ENCODE results near the gene NRN1L. TPM values are rescaled to one million over a fixed set of nuclear protein-coding genes. Genes with fewer than 3 reads are reported as not detected.

NRN1L gene
- total RNA-seq, 1 experiment from 2014 or later: not detected

DNA sequence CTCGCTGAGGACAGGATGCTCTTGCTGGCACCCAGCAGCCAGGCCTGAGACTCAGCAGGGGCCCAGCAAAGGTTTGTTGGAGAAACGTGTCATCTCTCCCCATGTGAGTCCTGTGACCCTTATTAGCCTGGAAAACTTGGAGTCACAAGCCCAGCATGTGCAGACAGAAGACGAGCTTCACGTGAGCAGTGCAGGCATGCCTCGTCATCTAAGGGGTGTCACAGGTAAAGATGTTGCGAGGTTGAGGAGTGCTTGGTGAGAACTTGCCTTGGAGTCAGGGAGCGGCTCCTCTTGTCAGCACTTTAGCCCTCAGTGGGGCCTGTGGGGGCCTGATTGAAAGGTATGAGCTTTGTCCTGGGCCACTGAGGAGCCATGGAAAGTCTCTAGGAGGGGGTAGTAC lies 49.1 kb downstream of the NRN1L start:
- Histone ChIP-seq H4K20me1 (ENCODE audit: low read length) (no peaks in the 10 kb centered on the region), H3K9ac (ENCODE audit: low read length) (no peak overlapping the region), H3K4me2 (ENCODE audit: low read length) (peak overlapping the region; percentile 84; the same call in 1 of the 2 replicates), H3K4me3 (ENCODE audit: low read length) (peak overlapping the region; percentile 88; the same call in 1 of the 2 replicates), H3K9me3 (ENCODE audit: low read length) (no peaks in the 10 kb centered on the region), H2AFZ (ENCODE audit: low read length) (no peak overlapping the region), H3K4me1 (ENCODE audit: insufficient read depth, low read length) (peaks cover 14% of the 10 kb centered on the region; the same call in 1 of the 2 replicates), H3K9me2 (replicated peaks; ENCODE audit: low read length) (no peaks in the 10 kb centered on the region), H3K79me2 (ENCODE audit: low read length) (peaks cover 31% of the 10 kb centered on the region), H3F3A (ENCODE audit: low read length, unreplicated experiment) (no peaks in the 10 kb centered on the region), H3K36me3 (ENCODE audit: low read depth, low read length) (no peaks in the 10 kb centered on the region), H3K27ac (ENCODE audit: low read length) (no peak overlapping the region), H3K27me3 (ENCODE audit: low read length) (no peaks in the 10 kb centered on the region)
- intact Hi-C loops (cut with micrococcal nuclease): no loop called here
- TF ChIP-seq CTCF (conservative IDR thresholded peaks at IDR 0.05; ENCODE audit: low read depth, low read length) (no peak), EZH2 (IDR thresholded peaks at IDR 0.05; ENCODE audit: low read length, unreplicated experiment) (no peak)
- no peak for ATAC-seq
- no TSS peak for BruUV-seq (replicated peaks)
- CTCF ChIA-PET: no interaction called here
- POLR2A ChIA-PET (ENCODE audit: unreplicated experiment): no interaction called here
- DNase-seq: no peak

DNA sequence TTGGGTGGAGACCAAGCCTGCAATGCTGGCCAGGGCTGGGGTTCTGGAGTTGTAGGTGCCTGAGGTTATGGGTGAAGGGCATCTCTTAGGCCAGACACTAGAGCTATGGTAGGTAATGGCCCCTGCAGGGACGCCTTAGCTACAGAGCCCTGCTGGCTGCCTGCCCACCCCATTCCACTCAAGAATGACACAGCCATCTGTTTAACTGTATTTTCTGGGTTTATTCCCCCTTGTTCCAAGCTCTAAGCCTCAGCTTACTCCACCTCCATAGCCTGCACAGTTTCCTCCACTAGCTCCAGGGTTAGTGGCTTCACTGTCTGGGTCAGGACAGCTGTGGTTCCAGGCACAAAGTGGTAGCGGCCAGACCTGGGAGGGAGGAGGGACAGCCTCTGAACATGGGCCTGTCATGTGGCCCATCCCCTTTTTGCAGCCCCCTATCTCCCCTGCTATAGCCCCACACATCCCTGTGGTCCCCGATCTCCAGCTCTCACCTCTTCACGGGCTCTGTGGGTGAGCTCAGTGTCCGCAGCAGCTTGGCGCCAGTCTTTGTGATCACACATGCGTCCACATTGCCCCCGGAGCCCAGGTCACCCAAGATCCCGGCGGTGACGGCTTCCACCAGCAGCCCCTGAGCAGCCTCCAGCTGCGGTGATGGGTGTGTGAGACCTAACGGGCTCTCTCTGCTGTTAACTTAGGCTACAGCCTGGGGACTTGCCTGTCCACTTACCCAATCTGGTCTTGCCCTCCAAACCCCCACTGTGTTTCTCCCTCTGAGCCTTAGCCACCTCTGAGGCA lies 49.8 kb downstream of the NRN1L start:
- CTCF ChIA-PET: interaction anchor here (0.6 to 1.5 kb wide), 2 partner anchors 101 to 161 kb away, joined by 3 read pairs; no protein-coding TSS in a partner anchor
- Histone ChIP-seq H2AFZ (ENCODE audit: low read length) (peak overlapping the region; percentile 71), H3K9ac (ENCODE audit: low read length) (peak overlapping the region; percentile 85), H3K4me3 (ENCODE audit: low read length) (peak overlapping the region; percentile 88), H3K9me2 (replicated peaks; ENCODE audit: low read length) (no peaks in the 10 kb centered on the region), H3K9me3 (ENCODE audit: low read length) (no peaks in the 10 kb centered on the region), H3F3A (ENCODE audit: low read length, unreplicated experiment) (no peaks in the 10 kb centered on the region), H3K27me3 (ENCODE audit: low read length) (no peaks in the 10 kb centered on the region), H4K20me1 (ENCODE audit: low read length) (no peaks in the 10 kb centered on the region), H3K79me2 (ENCODE audit: low read length) (peaks cover 31% of the 10 kb centered on the region), H3K36me3 (ENCODE audit: low read depth, low read length) (no peaks in the 10 kb centered on the region), H3K4me1 (ENCODE audit: insufficient read depth, low read length) (peaks cover 14% of the 10 kb centered on the region; the same call in 1 of the 2 replicates), H3K27ac (ENCODE audit: low read length) (no peak overlapping the region), H3K4me2 (ENCODE audit: low read length) (peak overlapping the region; percentile 84)
- DNase-seq: no peak
- TF ChIP-seq EZH2phosphoT487 (IDR thresholded peaks at IDR 0.05; ENCODE audit: borderline replicate concordance, low read length) (no peak), CTCF (conservative IDR thresholded peaks at IDR 0.05; ENCODE audit: low read depth, low read length) (no peak), EZH2 (IDR thresholded peaks at IDR 0.05; ENCODE audit: low read length, unreplicated experiment) (no peak)
- BruUV-seq (replicated peaks): no TSS peak
- ATAC-seq: peak; percentile 12
- intact Hi-C loops (cut with micrococcal nuclease): no loop called here
- POLR2A ChIA-PET (ENCODE audit: unreplicated experiment): interaction anchor here (0.7 kb wide), 1 partner anchor 9 kb away, joined by 3 read pairs; no protein-coding TSS in a partner anchor

GRCh38 chr16:67935101-67935401 lies 50.4 kb downstream of the NRN1L start:
- no peaks in the 10 kb centered on the region for H3F3A ChIP-seq (ENCODE audit: low read length, unreplicated experiment)
- H3K9ac ChIP-seq (ENCODE audit: low read length): peak overlapping the region; percentile 85
- no peaks in the 10 kb centered on the region for H3K9me2 ChIP-seq (replicated peaks; ENCODE audit: low read length)
- H3K9me3 ChIP-seq (ENCODE audit: low read length): no peaks in the 10 kb centered on the region
- BruUV-seq (replicated peaks): no TSS peak
- H3K27me3 ChIP-seq (ENCODE audit: low read length): no peaks in the 10 kb centered on the region
- POLR2A ChIA-PET (ENCODE audit: unreplicated experiment): no interaction called here
- H4K20me1 ChIP-seq (ENCODE audit: low read length): no peaks in the 10 kb centered on the region
- no peak overlapping the region for H3K27ac ChIP-seq (ENCODE audit: low read length)
- H2AFZ ChIP-seq (ENCODE audit: low read length): peak overlapping the region; percentile 71
- intact Hi-C loops (cut with micrococcal nuclease): no loop called here
- H3K36me3 ChIP-seq (ENCODE audit: low read depth, low read length): no peaks in the 10 kb centered on the region
- CTCF ChIA-PET: interaction anchor here (0.6 to 1.5 kb wide), 2 partner anchors 101 to 162 kb away, joined by 3 read pairs; no protein-coding TSS in a partner anchor
- TF ChIP-seq EZH2phosphoT487 (IDR thresholded peaks at IDR 0.05; ENCODE audit: borderline replicate concordance, low read length) (no peak), EZH2 (IDR thresholded peaks at IDR 0.05; ENCODE audit: low read length, unreplicated experiment) (no peak), CTCF (conservative IDR thresholded peaks at IDR 0.05; ENCODE audit: low read depth, low read length) (no peak)
- ATAC-seq (peak; percentile 14), DNase-seq (peak; percentile 12)
- H3K4me3 ChIP-seq (ENCODE audit: low read length): peak overlapping the region; percentile 88
- peaks cover 31% of the 10 kb centered on the region for H3K79me2 ChIP-seq (ENCODE audit: low read length)
- H3K4me2 ChIP-seq (ENCODE audit: low read length): peak overlapping the region; percentile 84
- H3K4me1 ChIP-seq (ENCODE audit: insufficient read depth, low read length): peaks cover 14% of the 10 kb centered on the region; the same call in 1 of the 2 replicates
